Muscle layer of duodenum (tissue), 2 donors: ENCODE measurements around the gene CEP19.
A peak's percentile ranks its signal among the peaks of the same experiment; 100 is the strongest.

Experiments used
- H3K27ac ChIP-seq: one replicate; pipeline ENCODE4 v1.7.0; 2013; ENCODE audit warnings: mild to moderate bottlenecking, low read length
- H3K27me3 ChIP-seq: one replicate; pipeline ENCODE4 v1.7.0; 2013; ENCODE audit warnings: low read depth, mild to moderate bottlenecking, control low read depth, low read length
- H3K36me3 ChIP-seq, 2 donors: one replicate each; pipeline ENCODE4 v1.7.0; 2013; ENCODE audit warnings: low read length in 2 of 2, control low read depth in 1 of 2, mild to moderate bottlenecking in 1 of 2; ENCODE audit not compliant: insufficient read depth in 2 of 2, control insufficient read depth in 1 of 2
- H3K4me1 ChIP-seq, 2 donors: one replicate each; pipeline ENCODE4 v1.7.0; 2013; ENCODE audit warnings: low read length in 2 of 2, mild to moderate bottlenecking in 2 of 2, control low read depth in 1 of 2, moderate library complexity in 1 of 2; ENCODE audit not compliant: insufficient read depth in 2 of 2, control insufficient read depth in 1 of 2
- H3K4me3 ChIP-seq, 2 donors: one replicate each; pipeline ENCODE4 v1.7.0; 2013; ENCODE audit warnings: low read length in 2 of 2, low read depth in 1 of 2, mild to moderate bottlenecking in 1 of 2
- H3K9me3 ChIP-seq, 2 donors: one replicate each; pipeline ENCODE4 v1.7.0; 2013; ENCODE audit warnings: low read length in 2 of 2, control low read depth in 1 of 2, mild to moderate bottlenecking in 1 of 2; ENCODE audit not compliant: control insufficient read depth in 1 of 2
- donor health status: healthy.

Gene CEP19

GRCh38 chr3:196686436-196686835 is 25.6 kb downstream of the CEP19 start:
- no peaks in the 10 kb centered on the region for H3K27me3 ChIP-seq
- no peak overlapping the region for H3K4me3 ChIP-seq
- no peaks in the 10 kb centered on the region for H3K36me3 ChIP-seq
- H3K27ac ChIP-seq = no peak overlapping the region
- H3K9me3 ChIP-seq = no peaks in the 10 kb centered on the region
- H3K4me1 ChIP-seq = no peaks in the 10 kb centered on the region

- H3K4me3 ChIP-seq = peak overlapping the region in 1 of 2 donors; percentile 40
- no peaks in the 10 kb centered on the region for H3K4me1 ChIP-seq
- no peaks in the 10 kb centered on the region for H3K36me3 ChIP-seq
- no peaks in the 10 kb centered on the region for H3K9me3 ChIP-seq
- H3K27me3 ChIP-seq = no peaks in the 10 kb centered on the region
- H3K27ac ChIP-seq = no peak overlapping the region
Observed at GRCh38 chr3:196684548-196685407, 27.3 kb downstream of the CEP19 start.

GRCh38 chr3:196677931-196678330 is 34.1 kb downstream of the CEP19 start:
- no peaks in the 10 kb centered on the region for H3K4me1 ChIP-seq
- H3K4me3 ChIP-seq = no peak overlapping the region
- no peak overlapping the region for H3K27ac ChIP-seq
- no peaks in the 10 kb centered on the region for H3K36me3 ChIP-seq
- H3K27me3 ChIP-seq = no peaks in the 10 kb centered on the region
- H3K9me3 ChIP-seq = no peaks in the 10 kb centered on the region

GRCh38 chr3:196677353-196677752 is 34.7 kb downstream of the CEP19 start:
- H3K4me1 ChIP-seq = no peaks in the 10 kb centered on the region
- H3K27me3 ChIP-seq = no peaks in the 10 kb centered on the region
- H3K9me3 ChIP-seq = no peaks in the 10 kb centered on the region
- H3K36me3 ChIP-seq = no peaks in the 10 kb centered on the region
- no peak overlapping the region for H3K27ac ChIP-seq
- H3K4me3 ChIP-seq = no peak overlapping the region

- no peaks in the 10 kb centered on the region for H3K27me3 ChIP-seq
- no peaks in the 10 kb centered on the region for H3K9me3 ChIP-seq
- H3K4me1 ChIP-seq = no peaks in the 10 kb centered on the region
- no peak overlapping the region for H3K27ac ChIP-seq
- no peaks in the 10 kb centered on the region for H3K36me3 ChIP-seq
- H3K4me3 ChIP-seq = no peak overlapping the region
Observed at GRCh38 chr3:196673632-196674031, 38.4 kb downstream of the CEP19 start.

- no peaks in the 10 kb centered on the region for H3K36me3 ChIP-seq
- H3K9me3 ChIP-seq = no peaks in the 10 kb centered on the region
- H3K27ac ChIP-seq = no peak overlapping the region
- H3K27me3 ChIP-seq = no peaks in the 10 kb centered on the region
- no peak overlapping the region for H3K4me3 ChIP-seq
- no peaks in the 10 kb centered on the region for H3K4me1 ChIP-seq
Observed at GRCh38 chr3:196670339-196670738, 41.7 kb downstream of the CEP19 start.

GRCh38 chr3:196667056-196667825 is 44.8 kb downstream of the CEP19 start:
- no peaks in the 10 kb centered on the region for H3K36me3 ChIP-seq
- H3K27ac ChIP-seq = no peak overlapping the region
- no peaks in the 10 kb centered on the region for H3K27me3 ChIP-seq
- no peaks in the 10 kb centered on the region for H3K4me1 ChIP-seq
- H3K4me3 ChIP-seq = no peak overlapping the region
- H3K9me3 ChIP-seq = no peaks in the 10 kb centered on the region

GRCh38 chr3:196666001-196666867 is 45.8 kb downstream of the CEP19 start:
- Histone ChIP-seq H3K36me3 (no peaks in the 10 kb centered on the region), H3K4me3 (no peak overlapping the region), H3K4me1 (no peaks in the 10 kb centered on the region)

GRCh38 chr3:196662711-196663571 is 49.1 kb downstream of the CEP19 start:
- Histone ChIP-seq H3K27ac (no peak overlapping the region), H3K9me3 (no peaks in the 10 kb centered on the region), H3K36me3 (peaks cover 9 to 14% of the 10 kb centered on the region in 2 donors), H3K4me1 (no peaks in the 10 kb centered on the region), H3K4me3 (no peak overlapping the region), H3K27me3 (no peaks in the 10 kb centered on the region)

More at GRCh38 chr3:196666001-196666867, 45.8 kb downstream of the CEP19 start:
- no peaks in the 10 kb centered on the region for H3K9me3 ChIP-seq
- no peaks in the 10 kb centered on the region for H3K27me3 ChIP-seq
- no peak overlapping the region for H3K27ac ChIP-seq

GRCh38 chr3:196662033-196662432 is 50.0 kb downstream of the CEP19 start:
- no peak overlapping the region for H3K4me3 ChIP-seq
- peaks cover 9 to 14% of the 10 kb centered on the region in 2 donors for H3K36me3 ChIP-seq
- no peaks in the 10 kb centered on the region for H3K27me3 ChIP-seq
- H3K9me3 ChIP-seq = no peaks in the 10 kb centered on the region
- no peak overlapping the region for H3K27ac ChIP-seq
- no peaks in the 10 kb centered on the region for H3K4me1 ChIP-seq
